Hepatocyte (in vitro differentiated cells): ENCODE results near the gene BAHCC1. TPM values are rescaled to one million over a fixed set of nuclear protein-coding genes. Genes with fewer than 3 reads are reported as not detected.

Experiments
- DNase-seq: peaks from one replicate; pipeline ENCODE4 v3.0.0-alpha.2; 2016; ENCODE audit warnings: low spot score
- H2AFZ ChIP-seq: fragments of 200-600 bp; sonication (generic); 2 replicates; pipeline ENCODE4 v1.6.0; 2016; ENCODE audit warnings: antibody characterized with exemption, mild to moderate bottlenecking
- H3K27ac ChIP-seq: fragments of 200-600 bp; sonication (generic); 2 replicates; pipeline ENCODE4 v1.5.1; 2016; ENCODE audit warnings: mild to moderate bottlenecking
- H3K27me3 ChIP-seq: fragments of 200-600 bp; sonication (generic); 2 replicates; pipeline ENCODE4 v1.6.1; 2016
- H3K36me3 ChIP-seq: fragments of 200-600 bp; sonication (generic); replicated peaks from 2 replicates; pipeline ENCODE4 v1.5.1; 2016; ENCODE audit warnings: low read depth; ENCODE audit not compliant: insufficient read depth
- H3K4me1 ChIP-seq: fragments of 200-600 bp; sonication (generic); 2 replicates; pipeline ENCODE4 v1.5.1; 2016; ENCODE audit warnings: mild to moderate bottlenecking, moderate library complexity; ENCODE audit not compliant: insufficient read depth
- H3K4me2 ChIP-seq: fragments of 200-600 bp; sonication (generic); 2 replicates; pipeline ENCODE4 v1.6.0; 2016
- H3K4me3 ChIP-seq: fragments of 200-600 bp; sonication (generic); 2 replicates; pipeline ENCODE4 v1.5.1; 2016; ENCODE audit warnings: mild to moderate bottlenecking
- H3K79me2 ChIP-seq: fragments of 200-600 bp; sonication (generic); 2 replicates; pipeline ENCODE4 v1.6.0; 2017; ENCODE audit warnings: mild to moderate bottlenecking
- H3K9me2 ChIP-seq: fragments of 200-600 bp; sonication (generic); replicated peaks from 2 replicates; pipeline ENCODE4 v1.6.0; 2017; ENCODE audit warnings: mild to moderate bottlenecking; ENCODE audit not compliant: insufficient read depth
- H3K9me3 ChIP-seq: fragments of 200-600 bp; sonication (generic); 2 replicates; pipeline ENCODE4 v1.5.1; 2016; ENCODE audit warnings: low read depth, mild to moderate bottlenecking
- H4K20me1 ChIP-seq: fragments of 200-600 bp; sonication (generic); 2 replicates; pipeline ENCODE4 v1.6.0; 2016; ENCODE audit warnings: mild to moderate bottlenecking; ENCODE audit not compliant: insufficient read depth, poor library complexity, severe bottlenecking
- EZH2 ChIP-seq: fragments of 200-600 bp; sonication (generic); IDR thresholded peaks from 2 replicates; pipeline ENCODE4 v1.6.1; 2016; ENCODE audit warnings: antibody characterized with exemption, mild to moderate bottlenecking, borderline replicate concordance
- EZH2phosphoT487 ChIP-seq: fragments of 200-600 bp; sonication (generic); IDR thresholded peaks from one replicate; pipeline ENCODE4 v1.6.1; 2018; ENCODE audit warnings: antibody characterized with exemption, mild to moderate bottlenecking, low read depth, moderate library complexity; ENCODE audit not compliant: unreplicated experiment, severe bottlenecking
- WGBS: methylation state at CpG from one replicate; pipeline ENCODE4 v1.1.6; 2016; ENCODE audit warnings: low lambda C conversion rate; ENCODE audit errors: missing lambda C conversion rate; 5-methylcytosine and 5-hydroxymethylcytosine counted together
- polyA plus RNA-seq: library from polyadenylated mRNA; unstranded; fragments of >200 nt; fragmentation: Nextera tagmentation; extraction: Ambion mirVana; gene quantifications from 2 replicates; pipeline ENCODE4 v1.2.1, GENCODE V29; 2016
- total RNA-seq: library from RNA; depleted of rRNA; stranded (reverse); fragments of >200 nt; gene quantifications from 2 replicates; pipeline ENCODE4 v1.2.3, GENCODE V29; 2014
- TF ChIP-seq, protein P1 (sequence below): fragments of 200-600 bp; sonication (generic); IDR thresholded peaks from 2 replicates; pipeline ENCODE4 v1.5.1; 2016; ENCODE audit warnings: antibody characterized with exemption, mild to moderate bottlenecking; ENCODE audit not compliant: poor library complexity

BAHCC1 gene
- total and polyA plus RNA-seq, 2 experiments from 2014 or later = 6.4 to 6.6 TPM

DNA sequence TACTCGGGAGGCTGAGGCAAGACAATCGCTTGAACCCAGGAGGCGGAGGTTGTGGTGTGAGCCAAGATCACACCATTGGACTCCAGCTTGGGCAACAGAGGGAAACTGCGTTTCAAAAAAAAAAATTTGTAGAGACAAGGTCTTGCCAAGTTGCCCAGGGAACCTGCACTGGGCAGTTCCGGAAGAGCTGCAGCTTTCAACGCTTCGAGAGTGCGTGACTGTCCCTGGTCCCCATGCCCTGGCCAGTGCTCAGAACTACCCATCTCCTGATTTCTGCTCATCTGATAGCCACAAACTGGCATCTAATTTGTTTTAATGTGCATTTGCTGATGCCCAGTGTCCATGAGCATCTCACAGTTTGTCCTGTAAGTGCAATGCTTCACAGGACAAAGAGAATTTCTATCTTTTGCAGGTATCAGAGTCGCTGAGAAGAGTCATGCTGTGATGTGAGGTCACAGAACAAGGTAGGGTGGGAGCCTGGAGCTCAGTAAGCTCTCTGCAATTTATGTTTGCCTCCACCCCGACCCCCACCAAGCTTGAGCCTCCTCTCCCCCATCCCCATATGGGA lies 113.5 kb downstream of the BAHCC1 start:
- peaks cover 46% of the 10 kb centered on the region for H3K79me2 ChIP-seq
- H3K9me2 ChIP-seq = no peaks in the 10 kb centered on the region
- H3K9me3 ChIP-seq = no peaks in the 10 kb centered on the region
- H4K20me1 ChIP-seq = peaks cover 48% of the 10 kb centered on the region
- H3K4me3 ChIP-seq = no peak overlapping the region
- WGBS = 90% methylated on average over 9 of the region's 10 CpGs
- H3K4me2 ChIP-seq = peak overlapping the region; percentile 98
- TF ChIP-seq, protein P1, sequence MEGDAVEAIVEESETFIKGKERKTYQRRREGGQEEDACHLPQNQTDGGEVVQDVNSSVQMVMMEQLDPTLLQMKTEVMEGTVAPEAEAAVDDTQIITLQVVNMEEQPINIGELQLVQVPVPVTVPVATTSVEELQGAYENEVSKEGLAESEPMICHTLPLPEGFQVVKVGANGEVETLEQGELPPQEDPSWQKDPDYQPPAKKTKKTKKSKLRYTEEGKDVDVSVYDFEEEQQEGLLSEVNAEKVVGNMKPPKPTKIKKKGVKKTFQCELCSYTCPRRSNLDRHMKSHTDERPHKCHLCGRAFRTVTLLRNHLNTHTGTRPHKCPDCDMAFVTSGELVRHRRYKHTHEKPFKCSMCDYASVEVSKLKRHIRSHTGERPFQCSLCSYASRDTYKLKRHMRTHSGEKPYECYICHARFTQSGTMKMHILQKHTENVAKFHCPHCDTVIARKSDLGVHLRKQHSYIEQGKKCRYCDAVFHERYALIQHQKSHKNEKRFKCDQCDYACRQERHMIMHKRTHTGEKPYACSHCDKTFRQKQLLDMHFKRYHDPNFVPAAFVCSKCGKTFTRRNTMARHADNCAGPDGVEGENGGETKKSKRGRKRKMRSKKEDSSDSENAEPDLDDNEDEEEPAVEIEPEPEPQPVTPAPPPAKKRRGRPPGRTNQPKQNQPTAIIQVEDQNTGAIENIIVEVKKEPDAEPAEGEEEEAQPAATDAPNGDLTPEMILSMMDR = no peak
- TF ChIP-seq EZH2 = no peak
- no peak for TF ChIP-seq EZH2phosphoT487
- peak overlapping the region; percentile 97 for H3K27ac ChIP-seq
- no peaks in the 10 kb centered on the region for H3K27me3 ChIP-seq
- peaks cover 11% of the 10 kb centered on the region for H3K4me1 ChIP-seq
- peaks cover 9% of the 10 kb centered on the region for H3K36me3 ChIP-seq
- H2AFZ ChIP-seq = no peak overlapping the region
- no peak for DNase-seq

DNA sequence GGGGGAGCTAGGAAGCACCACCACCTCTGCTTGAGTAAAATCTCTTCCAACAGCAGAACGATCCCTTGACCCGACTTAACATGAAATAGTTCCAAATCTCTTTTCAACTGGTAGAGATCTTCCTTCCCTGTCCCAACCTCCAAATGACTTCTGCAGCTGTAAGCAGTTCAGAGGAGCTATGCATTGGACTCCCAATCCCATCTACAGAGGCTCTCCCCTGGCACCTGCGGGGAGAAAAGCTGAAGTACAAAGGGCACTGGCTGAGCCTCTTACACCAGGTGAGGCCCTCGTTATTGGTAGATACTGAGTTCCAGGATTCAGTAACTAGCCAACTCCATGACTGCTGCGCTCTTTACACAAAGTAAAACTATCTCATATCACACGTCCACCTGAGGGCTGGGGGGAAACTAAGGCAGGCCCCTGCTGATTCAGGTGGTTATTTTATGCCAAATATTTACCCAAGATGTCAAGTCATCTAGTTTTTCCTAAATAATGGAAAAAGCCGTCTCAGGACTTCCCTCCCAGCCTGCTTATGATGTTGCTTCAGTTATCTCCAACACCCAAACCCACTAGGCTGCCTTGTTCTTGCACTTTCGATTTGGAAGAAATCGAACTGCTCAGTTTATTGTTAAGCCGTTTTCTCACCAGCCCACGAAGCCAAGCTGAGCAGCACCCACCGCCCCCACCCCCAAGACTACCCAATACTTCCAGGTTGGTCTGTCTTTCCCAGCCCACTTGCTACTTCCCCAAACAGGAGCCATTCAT lies 114.1 kb downstream of the BAHCC1 start:
- H3K9me3 ChIP-seq = no peaks in the 10 kb centered on the region
- no peak overlapping the region for H2AFZ ChIP-seq
- peaks cover 51% of the 10 kb centered on the region for H3K79me2 ChIP-seq
- peak overlapping the region; percentile 97 for H3K27ac ChIP-seq
- H3K36me3 ChIP-seq = peaks cover 9% of the 10 kb centered on the region
- peak overlapping the region; percentile 98 for H3K4me2 ChIP-seq
- no peaks in the 10 kb centered on the region for H3K27me3 ChIP-seq
- peaks cover 48% of the 10 kb centered on the region for H4K20me1 ChIP-seq
- DNase-seq = no peak
- WGBS = 35% methylated on average over 12 of the region's 12 CpGs
- peaks cover 17% of the 10 kb centered on the region for H3K4me1 ChIP-seq
- H3K9me2 ChIP-seq = no peaks in the 10 kb centered on the region
- TF ChIP-seq EZH2phosphoT487 (no peak), EZH2 (no peak)
- TF ChIP-seq, protein P1 = no peak
- H3K4me3 ChIP-seq = peak overlapping the region; percentile 91

DNA sequence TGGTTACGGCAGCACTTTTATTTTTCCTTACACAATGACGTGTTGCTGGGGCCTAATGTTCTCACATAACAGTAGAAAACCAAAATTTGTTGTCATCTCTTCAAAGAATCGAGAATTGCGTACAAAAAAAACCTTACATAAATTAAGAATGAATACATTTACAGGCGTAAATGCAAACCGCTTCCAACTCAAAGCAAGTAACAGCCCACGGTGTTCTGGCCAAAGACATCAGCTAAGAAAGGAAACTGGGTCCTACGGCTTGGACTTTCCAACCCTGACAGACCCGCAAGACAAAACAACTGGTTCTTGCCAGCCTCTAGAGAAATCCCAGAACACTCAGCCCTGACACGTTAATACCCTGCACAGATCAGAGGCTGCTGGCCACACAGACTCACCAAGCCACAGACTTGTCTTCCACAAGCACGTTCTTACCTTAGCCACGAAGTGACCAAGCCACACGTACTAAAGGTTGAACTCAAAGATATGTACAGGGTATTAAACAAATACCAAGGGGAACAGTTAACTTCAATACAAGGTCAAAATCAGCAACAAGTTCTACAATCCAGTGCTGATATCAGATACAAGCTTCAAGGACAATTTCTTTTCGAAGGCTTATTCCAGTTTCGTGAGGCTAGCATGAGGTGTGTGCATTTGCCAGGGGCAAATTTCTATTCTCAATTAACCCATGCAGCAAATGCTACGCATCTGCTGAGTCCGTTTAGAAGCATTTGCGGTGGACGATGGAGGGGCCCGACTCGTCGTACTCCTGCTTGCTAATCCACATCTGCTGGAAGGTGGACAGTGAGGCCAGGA lies 114.9 kb downstream of the BAHCC1 start:
- 9% methylated on average over 22 of the region's 22 CpGs for WGBS
- Histone ChIP-seq H2AFZ (no peak overlapping the region), H3K4me3 (peak overlapping the region; percentile 91), H3K79me2 (peaks cover 51% of the 10 kb centered on the region), H3K9me2 (no peaks in the 10 kb centered on the region), H3K4me1 (peaks cover 17% of the 10 kb centered on the region), H3K4me2 (peak overlapping the region; percentile 98), H3K36me3 (peaks cover 9% of the 10 kb centered on the region), H3K27ac (peak overlapping the region; percentile 97), H4K20me1 (peaks cover 48% of the 10 kb centered on the region), H3K9me3 (no peaks in the 10 kb centered on the region), H3K27me3 (no peaks in the 10 kb centered on the region)
- TF ChIP-seq EZH2phosphoT487 (no peak), EZH2 (peak; percentile 41)
- TF ChIP-seq, protein P1 = no peak
- DNase-seq = no peak
